NCI-H1930 (cell line): ENCODE results near the gene PEX14.

Source experiments
- DNase-seq, 2 experiments: peaks; one replicate each; lab custom pipeline; 2025; lab: John Stamatoyannopoulos, UW

The PEX14 gene

GRCh38 chr1:10540277-10541005 lies 65.7 kb downstream of the PEX14 start:
- no peak for DNase-seq

- DNase-seq: no peak
Measured at GRCh38 chr1:10541286-10541685, 66.5 kb downstream of the PEX14 start.

GRCh38 chr1:10544239-10544638 lies 69.5 kb downstream of the PEX14 start:
- DNase-seq: no peak

GRCh38 chr1:10546896-10547295 lies 72.1 kb downstream of the PEX14 start:
- DNase-seq: no peak

GRCh38 chr1:10549904-10550664 lies 75.3 kb downstream of the PEX14 start:
- DNase-seq: no peak

GRCh38 chr1:10553118-10553517 lies 78.4 kb downstream of the PEX14 start:
- DNase-seq: no peak

- peak in 1 of 2 experiments; percentile 64 for DNase-seq
Measured at GRCh38 chr1:10555635-10556429, 81.1 kb downstream of the PEX14 start.

- peak in 1 of 2 experiments; percentile 28 for DNase-seq
Measured at GRCh38 chr1:10556430-10557005, 81.8 kb downstream of the PEX14 start.

GRCh38 chr1:10557714-10558113 lies 83.0 kb downstream of the PEX14 start:
- DNase-seq: no peak

- no peak for DNase-seq
Measured at GRCh38 chr1:10559386-10559785, 84.6 kb downstream of the PEX14 start.

GRCh38 chr1:10561497-10561896 lies 86.7 kb downstream of the PEX14 start:
- no peak for DNase-seq

GRCh38 chr1:10561955-10562354 lies 87.2 kb downstream of the PEX14 start:
- DNase-seq: no peak

GRCh38 chr1:10564063-10564462 lies 89.3 kb downstream of the PEX14 start:
- no peak for DNase-seq

GRCh38 chr1:10569531-10569930 lies 94.8 kb downstream of the PEX14 start:
- no peak for DNase-seq

GRCh38 chr1:10575616-10576015 lies 100.9 kb downstream of the PEX14 start:
- no peak for DNase-seq

- DNase-seq: no peak
Measured at GRCh38 chr1:10578070-10578469, 103.3 kb downstream of the PEX14 start.

- no peak for DNase-seq
Measured at GRCh38 chr1:10583641-10584040, 108.9 kb downstream of the PEX14 start.

- DNase-seq: no peak
Measured at GRCh38 chr1:10585242-10585641, 110.5 kb downstream of the PEX14 start.

- DNase-seq: no peak
Measured at GRCh38 chr1:10586125-10586524, 111.4 kb downstream of the PEX14 start.

GRCh38 chr1:10588640-10589039 lies 113.9 kb downstream of the PEX14 start:
- no peak for DNase-seq

- no peak for DNase-seq
Measured at GRCh38 chr1:10589074-10589473, 114.3 kb downstream of the PEX14 start.

- no peak for DNase-seq
Measured at GRCh38 chr1:10591010-10591409, 116.3 kb downstream of the PEX14 start.
